ENCODE measurements around the gene SEC14L3. TPM values are rescaled to one million over a fixed set of nuclear protein-coding genes. Genes with fewer than 3 reads are reported as not detected.

SEC14L3 gene
- total and polyA plus RNA-seq, 2 donors (not counting 3 experiments of a cell fraction or from before 2014, with no cell fraction given) = not detected

GRCh38 chr22:30441088-30441487 is 30.7 kb downstream of the SEC14L3 start:
- no peaks in the 10 kb centered on the region for H3K79me2 ChIP-seq (ENCODE audit: control insufficient read depth, insufficient read depth, low read length)
- TF ChIP-seq CTCF (IDR thresholded peaks at IDR 0.05; ENCODE audit: extremely low read depth in 1 of 2, insufficient read depth in 1 of 2, low read depth in 1 of 2, low read length in 2 of 2) = no peak
- no peak for TF ChIP-seq EZH2 (IDR thresholded peaks at IDR 0.05; ENCODE audit: borderline replicate concordance, low read depth, low read length, severe bottlenecking)
- TF ChIP-seq POLR2A (IDR thresholded peaks at IDR 0.05; ENCODE audit: low read depth, low read length) = no peak
- TF ChIP-seq MAX (IDR thresholded peaks at IDR 0.05; ENCODE audit: insufficient read depth, insufficient read length) = no peak
- TF ChIP-seq GATA2 (IDR thresholded peaks at IDR 0.05; ENCODE audit: insufficient read depth, insufficient read length, low read depth, low read length) = no peak
- TF ChIP-seq JUN (IDR thresholded peaks at IDR 0.05; ENCODE audit: borderline replicate concordance, insufficient read depth, insufficient read length, low read depth) = no peak
- TF ChIP-seq FOS (IDR thresholded peaks at IDR 0.05; ENCODE audit: borderline replicate concordance, insufficient read depth, low read length) = no peak
- no peak for TF ChIP-seq POLR2AphosphoS5 (IDR thresholded peaks at IDR 0.05; ENCODE audit: insufficient read depth, low read depth, low read length)
- no peak for TF ChIP-seq MYC (IDR thresholded peaks at IDR 0.05; ENCODE audit: low read depth, low read length)
- H3K4me3 ChIP-seq (replicated peaks in 1 of 3; ENCODE audit: insufficient read depth in 1 of 3, low read depth in 1 of 3, low read length in 3 of 3) = no peak overlapping the region
- H3K9me3 ChIP-seq (replicated peaks; ENCODE audit: control insufficient read depth, insufficient read depth, low read length) = no peaks in the 10 kb centered on the region
- ChIA-PET CTCF (interaction anchor here (1.1 to 1.4 kb wide), 2 partner anchors 15 to 153 kb away, joined by 3 to 7 read pairs; no protein-coding TSS in a partner anchor), POLR2A (no interaction called here)
- no peaks in the 10 kb centered on the region for H3K27me3 ChIP-seq (ENCODE audit: control insufficient read depth in 2 of 2, insufficient read depth in 2 of 2, low read length in 2 of 2)
- peaks cover under 1% of the 10 kb centered on the region for H3K4me1 ChIP-seq (ENCODE audit: control insufficient read depth, extremely low read depth, insufficient read depth, low read length)
- no peaks in the 10 kb centered on the region for H3K36me3 ChIP-seq (ENCODE audit: control insufficient read depth in 2 of 2, extremely low read depth in 1 of 2, insufficient read depth in 2 of 2, low read length in 2 of 2)
- no peaks in the 10 kb centered on the region for H3K9me1 ChIP-seq (replicated peaks; ENCODE audit: control insufficient read depth, extremely low read depth, insufficient read depth, low read length)
- no peak overlapping the region for H3K9ac ChIP-seq (replicated peaks; ENCODE audit: extremely low read depth, insufficient read depth, low read length)
- no peak overlapping the region for H3K4me2 ChIP-seq (ENCODE audit: insufficient read depth, low read length)
- FAIRE-seq (no peak), DNase-seq (ENCODE audit: low read depth, low spot score) (no peak)
- BruUV-seq (replicated peaks) = no TSS peak
- H2AFZ ChIP-seq (ENCODE audit: low read depth, low read length) = no peak overlapping the region
- intact Hi-C loops (cut with micrococcal nuclease) = no loop called here
- no peak overlapping the region for H3K27ac ChIP-seq (ENCODE audit: insufficient read depth, low read depth, low read length)
- no peaks in the 10 kb centered on the region for H4K20me1 ChIP-seq (replicated peaks; ENCODE audit: control insufficient read depth, extremely low read depth, insufficient read depth, low read length)
- dilution Hi-C loops (cut with MboI; ENCODE audit: extremely low pct_ligation_motif_present, low sequenced_read_pairs) = no loop called here
